ENCODE measurements around the gene MAPK10.

The MAPK10 gene

GRCh38 chr4:86278126-86278525, 81.7 kb downstream of the MAPK10 start:
- H4K12ac ChIP-seq (ENCODE audit: low read depth, low read length) = no peak overlapping the region
- no peaks in the 10 kb centered on the region for H3K27me3 ChIP-seq (ENCODE audit: insufficient read depth, low read length)
- H2BK12ac ChIP-seq (ENCODE audit: low read length) = no peak overlapping the region
- H2BK120ac ChIP-seq (ENCODE audit: insufficient read depth, low read length, poor library complexity) = no peak overlapping the region
- no CpG with 5 or more reads among the region's 2 CpGs for WGBS (ENCODE audit: extremely low coverage, insufficient coverage, insufficient read length)
- H3K27ac ChIP-seq (ENCODE audit: low read depth, low read length) = no peak overlapping the region
- no peak overlapping the region for H3K14ac ChIP-seq (ENCODE audit: low read length)
- H3K79me2 ChIP-seq (ENCODE audit: control insufficient read depth, insufficient read depth, low read length, poor library complexity) = no peaks in the 10 kb centered on the region
- H3K4me1 ChIP-seq (ENCODE audit: control insufficient read depth in 1 of 2, insufficient read depth in 2 of 2, low read length in 2 of 2) = no peaks in the 10 kb centered on the region
- no peak overlapping the region for H3K4me2 ChIP-seq (ENCODE audit: low read length)
- H2BK5ac ChIP-seq (ENCODE audit: low read depth, low read length, poor library complexity) = no peak overlapping the region
- H3K4ac ChIP-seq (ENCODE audit: low read depth, low read length) = no peak overlapping the region
- no peak overlapping the region for H2AK5ac ChIP-seq (ENCODE audit: low read length)
- H4K91ac ChIP-seq (ENCODE audit: low read depth, low read length) = no peak overlapping the region
- no peak overlapping the region for H3K4me3 ChIP-seq (ENCODE audit: low read depth, low read length)
- H3K36me3 ChIP-seq (ENCODE audit: control insufficient read depth in 1 of 2, insufficient read depth in 2 of 2, low read length in 2 of 2) = no peaks in the 10 kb centered on the region
- H3K9me3 ChIP-seq (ENCODE audit: insufficient read depth, low read depth, low read length) = no peaks in the 10 kb centered on the region
- H3K9ac ChIP-seq (ENCODE audit: low read length) = no peak overlapping the region
- no peak overlapping the region for H2AFZ ChIP-seq (ENCODE audit: insufficient read depth, low read length, poor library complexity)
- DNase-seq = no peak
- no peak overlapping the region for H3K18ac ChIP-seq (ENCODE audit: low read length)
- no peak overlapping the region for H3K23ac ChIP-seq (ENCODE audit: low read length)
- H3K79me1 ChIP-seq (ENCODE audit: low read length) = no peaks in the 10 kb centered on the region
- H4K8ac ChIP-seq (ENCODE audit: low read depth, low read length) = no peak overlapping the region

DNA sequence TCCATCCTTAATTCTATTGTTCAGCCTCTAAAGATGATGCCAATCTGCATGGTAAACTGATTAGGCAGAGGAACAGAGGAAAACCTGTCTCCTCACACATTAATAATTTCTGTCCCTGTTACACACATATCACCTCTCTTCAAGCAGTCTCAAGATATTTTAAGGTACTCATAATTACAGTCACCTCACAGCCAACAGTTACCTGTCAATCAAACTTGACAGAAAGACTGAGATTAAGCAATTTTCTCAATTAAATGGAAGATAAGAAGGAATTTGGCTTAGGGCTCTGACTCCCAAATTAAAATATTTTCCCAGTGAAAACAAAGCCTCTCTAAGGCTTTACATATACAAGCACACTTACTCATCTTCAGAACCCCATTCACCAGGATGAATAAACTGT, 85.2 kb downstream of the MAPK10 start:
- no peak overlapping the region for H3K9ac ChIP-seq (ENCODE audit: low read length)
- H3K79me1 ChIP-seq (ENCODE audit: low read length) = no peaks in the 10 kb centered on the region
- no peak overlapping the region for H4K8ac ChIP-seq (ENCODE audit: low read depth, low read length)
- no peak overlapping the region for H3K23ac ChIP-seq (ENCODE audit: low read length)
- H3K4me3 ChIP-seq (ENCODE audit: low read depth, low read length) = no peak overlapping the region
- H3K9me3 ChIP-seq (ENCODE audit: insufficient read depth, low read depth, low read length) = no peaks in the 10 kb centered on the region
- H3K4me1 ChIP-seq (ENCODE audit: control insufficient read depth in 1 of 2, insufficient read depth in 2 of 2, low read length in 2 of 2) = no peaks in the 10 kb centered on the region
- no peak overlapping the region for H3K4me2 ChIP-seq (ENCODE audit: low read length)
- H3K27me3 ChIP-seq (ENCODE audit: insufficient read depth, low read length) = no peaks in the 10 kb centered on the region
- no peak overlapping the region for H2BK12ac ChIP-seq (ENCODE audit: low read length)
- no peaks in the 10 kb centered on the region for H3K36me3 ChIP-seq (ENCODE audit: control insufficient read depth in 1 of 2, insufficient read depth in 2 of 2, low read length in 2 of 2)
- H3K27ac ChIP-seq (ENCODE audit: low read depth, low read length) = no peak overlapping the region
- no peaks in the 10 kb centered on the region for H3K79me2 ChIP-seq (ENCODE audit: control insufficient read depth, insufficient read depth, low read length, poor library complexity)
- H2BK120ac ChIP-seq (ENCODE audit: insufficient read depth, low read length, poor library complexity) = no peak overlapping the region
- H3K18ac ChIP-seq (ENCODE audit: low read length) = no peak overlapping the region
- no peak overlapping the region for H3K4ac ChIP-seq (ENCODE audit: low read depth, low read length)
- no peak overlapping the region for H2BK5ac ChIP-seq (ENCODE audit: low read depth, low read length, poor library complexity)
- no peak overlapping the region for H4K91ac ChIP-seq (ENCODE audit: low read depth, low read length)
- DNase-seq = no peak
- no peak overlapping the region for H3K14ac ChIP-seq (ENCODE audit: low read length)
- no peak overlapping the region for H2AK5ac ChIP-seq (ENCODE audit: low read length)
- no peak overlapping the region for H4K12ac ChIP-seq (ENCODE audit: low read depth, low read length)
- H2AFZ ChIP-seq (ENCODE audit: insufficient read depth, low read length, poor library complexity) = no peak overlapping the region

DNA sequence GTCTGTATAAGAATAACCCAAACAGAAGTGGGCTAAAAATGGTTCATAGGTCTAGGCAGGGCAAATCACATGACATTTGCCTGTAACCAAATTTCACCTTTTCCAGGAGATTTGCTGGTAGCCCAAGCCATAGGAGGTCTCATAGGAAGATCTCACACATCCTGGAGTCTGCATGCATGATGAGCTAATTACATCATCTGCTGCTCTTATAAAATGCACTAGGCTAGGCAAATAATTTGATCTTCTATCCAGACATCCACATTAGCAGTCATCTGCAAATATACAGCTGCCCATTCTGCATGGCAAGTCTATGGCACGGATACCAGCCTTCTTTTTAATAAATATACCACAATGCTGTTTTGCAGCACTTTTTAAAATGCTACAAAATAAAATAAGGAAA, 87.2 kb downstream of the MAPK10 start:
- Histone ChIP-seq H3K23ac (ENCODE audit: low read length) (no peak overlapping the region), H3K4ac (ENCODE audit: low read depth, low read length) (no peak overlapping the region), H2BK120ac (ENCODE audit: insufficient read depth, low read length, poor library complexity) (no peak overlapping the region), H2BK5ac (ENCODE audit: low read depth, low read length, poor library complexity) (no peak overlapping the region), H3K9me3 (ENCODE audit: insufficient read depth, low read depth, low read length) (no peaks in the 10 kb centered on the region), H3K79me1 (ENCODE audit: low read length) (no peaks in the 10 kb centered on the region), H4K91ac (ENCODE audit: low read depth, low read length) (no peak overlapping the region), H2BK12ac (ENCODE audit: low read length) (no peak overlapping the region), H2AFZ (ENCODE audit: insufficient read depth, low read length, poor library complexity) (no peak overlapping the region), H3K4me2 (ENCODE audit: low read length) (no peak overlapping the region), H3K27me3 (ENCODE audit: insufficient read depth, low read length) (no peaks in the 10 kb centered on the region), H3K4me1 (ENCODE audit: control insufficient read depth in 1 of 2, insufficient read depth in 2 of 2, low read length in 2 of 2) (no peaks in the 10 kb centered on the region), H2AK5ac (ENCODE audit: low read length) (no peak overlapping the region), H3K36me3 (ENCODE audit: control insufficient read depth in 1 of 2, insufficient read depth in 2 of 2, low read length in 2 of 2) (no peaks in the 10 kb centered on the region), H3K27ac (ENCODE audit: low read depth, low read length) (no peak overlapping the region), H4K8ac (ENCODE audit: low read depth, low read length) (no peak overlapping the region), H3K14ac (ENCODE audit: low read length) (no peak overlapping the region), H3K4me3 (ENCODE audit: low read depth, low read length) (no peak overlapping the region), H3K9ac (ENCODE audit: low read length) (no peak overlapping the region), H3K79me2 (ENCODE audit: control insufficient read depth, insufficient read depth, low read length, poor library complexity) (no peaks in the 10 kb centered on the region), H4K12ac (ENCODE audit: low read depth, low read length) (no peak overlapping the region), H3K18ac (ENCODE audit: low read length) (no peak overlapping the region)
- DNase-seq = no peak
- WGBS (ENCODE audit: extremely low coverage, insufficient coverage, insufficient read length) = no CpG with 5 or more reads among the region's 1 CpG

GRCh38 chr4:86271057-86271456, 88.8 kb downstream of the MAPK10 start:
- Histone ChIP-seq H2BK5ac (ENCODE audit: low read depth, low read length, poor library complexity) (no peak overlapping the region), H3K36me3 (ENCODE audit: control insufficient read depth in 1 of 2, insufficient read depth in 2 of 2, low read length in 2 of 2) (no peaks in the 10 kb centered on the region), H3K4me2 (ENCODE audit: low read length) (no peak overlapping the region), H2AK5ac (ENCODE audit: low read length) (no peak overlapping the region), H3K18ac (ENCODE audit: low read length) (no peak overlapping the region), H2AFZ (ENCODE audit: insufficient read depth, low read length, poor library complexity) (no peak overlapping the region), H3K4ac (ENCODE audit: low read depth, low read length) (no peak overlapping the region), H3K27ac (ENCODE audit: low read depth, low read length) (no peak overlapping the region), H3K27me3 (ENCODE audit: insufficient read depth, low read length) (no peaks in the 10 kb centered on the region), H3K23ac (ENCODE audit: low read length) (no peak overlapping the region), H3K79me2 (ENCODE audit: control insufficient read depth, insufficient read depth, low read length, poor library complexity) (no peaks in the 10 kb centered on the region), H4K12ac (ENCODE audit: low read depth, low read length) (no peak overlapping the region), H3K14ac (ENCODE audit: low read length) (no peak overlapping the region), H3K4me3 (ENCODE audit: low read depth, low read length) (no peak overlapping the region), H4K8ac (ENCODE audit: low read depth, low read length) (no peak overlapping the region), H4K91ac (ENCODE audit: low read depth, low read length) (no peak overlapping the region), H3K9me3 (ENCODE audit: insufficient read depth, low read depth, low read length) (no peaks in the 10 kb centered on the region), H3K79me1 (ENCODE audit: low read length) (no peaks in the 10 kb centered on the region), H3K9ac (ENCODE audit: low read length) (no peak overlapping the region), H2BK120ac (ENCODE audit: insufficient read depth, low read length, poor library complexity) (no peak overlapping the region), H3K4me1 (ENCODE audit: control insufficient read depth in 1 of 2, insufficient read depth in 2 of 2, low read length in 2 of 2) (no peaks in the 10 kb centered on the region), H2BK12ac (ENCODE audit: low read length) (no peak overlapping the region)
- DNase-seq = no peak
- WGBS (ENCODE audit: extremely low coverage, insufficient coverage, insufficient read length) = no CpG with 5 or more reads among the region's 1 CpG

GRCh38 chr4:86269354-86269753, 90.5 kb downstream of the MAPK10 start:
- no peak overlapping the region for H3K14ac ChIP-seq (ENCODE audit: low read length)
- H4K12ac ChIP-seq (ENCODE audit: low read depth, low read length) = no peak overlapping the region
- H4K91ac ChIP-seq (ENCODE audit: low read depth, low read length) = no peak overlapping the region
- no peak overlapping the region for H3K9ac ChIP-seq (ENCODE audit: low read length)
- H2BK5ac ChIP-seq (ENCODE audit: low read depth, low read length, poor library complexity) = no peak overlapping the region
- H3K79me1 ChIP-seq (ENCODE audit: low read length) = no peaks in the 10 kb centered on the region
- no peak overlapping the region for H3K4ac ChIP-seq (ENCODE audit: low read depth, low read length)
- DNase-seq = no peak
- WGBS (ENCODE audit: extremely low coverage, insufficient coverage, insufficient read length) = 100% methylated on average over 1 of the region's 1 CpG
- no peak overlapping the region for H2AFZ ChIP-seq (ENCODE audit: insufficient read depth, low read length, poor library complexity)
- H3K4me3 ChIP-seq (ENCODE audit: low read depth, low read length) = no peak overlapping the region
- H3K27ac ChIP-seq (ENCODE audit: low read depth, low read length) = no peak overlapping the region
- H4K8ac ChIP-seq (ENCODE audit: low read depth, low read length) = no peak overlapping the region
- H2BK12ac ChIP-seq (ENCODE audit: low read length) = no peak overlapping the region
- no peak overlapping the region for H3K4me2 ChIP-seq (ENCODE audit: low read length)
- no peaks in the 10 kb centered on the region for H3K36me3 ChIP-seq (ENCODE audit: control insufficient read depth in 1 of 2, insufficient read depth in 2 of 2, low read length in 2 of 2)
- H2BK120ac ChIP-seq (ENCODE audit: insufficient read depth, low read length, poor library complexity) = no peak overlapping the region
- H3K23ac ChIP-seq (ENCODE audit: low read length) = no peak overlapping the region
- no peak overlapping the region for H2AK5ac ChIP-seq (ENCODE audit: low read length)
- no peaks in the 10 kb centered on the region for H3K9me3 ChIP-seq (ENCODE audit: insufficient read depth, low read depth, low read length)
- H3K79me2 ChIP-seq (ENCODE audit: control insufficient read depth, insufficient read depth, low read length, poor library complexity) = no peaks in the 10 kb centered on the region
- no peaks in the 10 kb centered on the region for H3K27me3 ChIP-seq (ENCODE audit: insufficient read depth, low read length)
- no peaks in the 10 kb centered on the region for H3K4me1 ChIP-seq (ENCODE audit: control insufficient read depth in 1 of 2, insufficient read depth in 2 of 2, low read length in 2 of 2)
- no peak overlapping the region for H3K18ac ChIP-seq (ENCODE audit: low read length)
